CD14-positive monocyte (primary cell): ENCODE results near the gene CLEC11A. TPM values are rescaled to one million over a fixed set of nuclear protein-coding genes. Genes with fewer than 3 reads are reported as not detected.

Experiments used
- DNase-seq, 3 donors: peaks; one replicate each; pipeline ENCODE4 v3.0.0-alpha.2; 2011 to 2022
- H2AFZ ChIP-seq: 2 replicates; pipeline ENCODE4 v1.6.0; 2012; ENCODE audit warnings: mild to moderate bottlenecking, low read depth, low read length, inconsistent platforms; ENCODE audit not compliant: insufficient read depth, poor library complexity, severe bottlenecking
- H3K27ac ChIP-seq, 2 donors: 1 replicate in 1 of 2; 2 replicates in 1 of 2; pipeline ENCODE4 v1.5.1; 2012 to 2013; ENCODE audit warnings: low read length in 2 of 2, control low read depth in 1 of 2, inconsistent platforms in 1 of 2, low read depth in 1 of 2, mild to moderate bottlenecking in 1 of 2
- H3K27me3 ChIP-seq, 2 donors: one replicate each; pipeline versions ENCODE4 v1.6.0 to v1.6.1; 2011 to 2013; ENCODE audit warnings: low read length in 2 of 2; ENCODE audit not compliant: control insufficient read depth in 2 of 2, insufficient read depth in 2 of 2
- H3K36me3 ChIP-seq, 2 donors: replicated peaks in 1 of 2; 1 replicate in 1 of 2; 2 replicates in 1 of 2; pipeline versions ENCODE4 v1.5.1 to v1.6.1; 2012 to 2013; ENCODE audit warnings: low read length in 2 of 2, control low read depth in 1 of 2, inconsistent platforms in 1 of 2, mild to moderate bottlenecking in 1 of 2; ENCODE audit not compliant: insufficient read depth in 2 of 2, control insufficient read depth in 1 of 2
- H3K4me1 ChIP-seq, 2 donors: 1 replicate in 1 of 2; 2 replicates in 1 of 2; pipeline versions ENCODE4 v1.5.1 to v1.6.1; 2012 to 2013; ENCODE audit warnings: low read length in 2 of 2, control low read depth in 1 of 2, inconsistent platforms in 1 of 2, mild to moderate bottlenecking in 1 of 2, moderate library complexity in 1 of 2; ENCODE audit not compliant: insufficient read depth in 2 of 2, control insufficient read depth in 1 of 2
- H3K4me2 ChIP-seq: replicated peaks from 2 replicates; pipeline ENCODE3; 2012; ENCODE audit warnings: low read length, moderate library complexity, mild to moderate bottlenecking; ENCODE audit not compliant: poor library complexity, severe bottlenecking; ENCODE audit errors: extremely low read depth
- H3K4me3 ChIP-seq, 3 experiments: fragments of 200-600 bp in 1 of 3; sonication (generic) in 1 of 3; replicated peaks in 1 of 3; 1 replicate in 2 of 3; 2 replicates in 1 of 3; pipeline ENCODE4 v1.5.1; 2011 to 2013; ENCODE audit warnings: low read length in 3 of 3, mild to moderate bottlenecking in 3 of 3, control low read depth in 2 of 3, low read depth in 2 of 3, inconsistent platforms in 1 of 3, moderate library complexity in 1 of 3
- H3K79me2 ChIP-seq: 2 replicates; pipeline ENCODE4 v1.6.0; 2012; ENCODE audit warnings: mild to moderate bottlenecking, control low read depth, inconsistent platforms, low read length, moderate library complexity; ENCODE audit not compliant: insufficient read depth
- H3K9ac ChIP-seq: 2 replicates; pipeline ENCODE4 v1.6.0; 2017; ENCODE audit warnings: low read length, mild to moderate bottlenecking; ENCODE audit not compliant: insufficient read depth, poor library complexity, severe bottlenecking
- H3K9me3 ChIP-seq, 2 donors: replicated peaks in 1 of 2; 1 replicate in 1 of 2; 2 replicates in 1 of 2; pipeline versions ENCODE4 v1.5.1 to v1.6.1; 2012 to 2013; ENCODE audit warnings: low read length in 2 of 2, control low read depth in 1 of 2; ENCODE audit not compliant: control insufficient read depth in 1 of 2, insufficient read depth in 1 of 2
- H4K20me1 ChIP-seq: 2 replicates; pipeline ENCODE4 v1.6.0; 2012; ENCODE audit warnings: mild to moderate bottlenecking, low read length, control low read depth, moderate library complexity; ENCODE audit not compliant: insufficient read depth
- H3K27ac Mint-ChIP-seq, 7 donors: one replicate each; pipeline ENCODE4 v1.8.0; 2020; ENCODE audit warnings: mild to moderate bottlenecking in 7 of 7, mixed read lengths in 7 of 7, moderate library complexity in 6 of 7, inconsistent platforms in 2 of 7
- H3K27me3 Mint-ChIP-seq, 3 donors: one replicate each; pipeline ENCODE4 v1.8.0; 2021 to 2022; ENCODE audit warnings: low read depth in 3 of 3, mild to moderate bottlenecking in 3 of 3, mixed read lengths in 3 of 3, moderate library complexity in 3 of 3, inconsistent platforms in 1 of 3
- H3K36me3 Mint-ChIP-seq, 2 donors: one replicate each; pipeline ENCODE4 v1.8.0; 2020; ENCODE audit warnings: mixed read lengths in 2 of 2, inconsistent platforms in 1 of 2, mild to moderate bottlenecking in 1 of 2
- H3K4me1 Mint-ChIP-seq: one replicate; pipeline ENCODE4 v1.8.0; 2020; ENCODE audit warnings: mild to moderate bottlenecking, mixed read lengths
- H3K4me3 Mint-ChIP-seq, 2 donors: one replicate each; pipeline ENCODE4 v1.8.0; 2020; ENCODE audit warnings: mild to moderate bottlenecking in 2 of 2, mixed read lengths in 2 of 2, moderate library complexity in 1 of 2
- H3K9me3 Mint-ChIP-seq, 7 donors: one replicate each; pipeline ENCODE4 v1.8.0; 2020 to 2022; ENCODE audit warnings: mixed read lengths in 7 of 7, mild to moderate bottlenecking in 6 of 7, moderate library complexity in 6 of 7, inconsistent platforms in 2 of 7
- WGBS: methylation state at CpG from one replicate; pipeline ENCODE4 v1.1.5; 2013; ENCODE audit warnings: missing lambda C conversion rate; ENCODE audit not compliant: insufficient coverage; 5-methylcytosine and 5-hydroxymethylcytosine counted together
- intact Hi-C, 2 donors: fragments of 100-400 bp; cut with micrococcal nuclease; formaldehyde crosslinking; loops; one replicate each; pipeline versions ENCODE4 v1.15.0 to v1.15.1; 2023
- polyA plus RNA-seq, 3 donors: library from polyadenylated mRNA; depleted of rRNA in 1 of 3; unstranded in 2 of 3; stranded (reverse) in 1 of 3; fragments of 300-500 nt in 2 of 3; fragments of >200 nt in 1 of 3; fragmentation: Illumina TruSeq in 2 of 3; gene quantifications; 1 replicate in 2 of 3; 2 replicates in 1 of 3; pipeline ENCODE4 v1.2.3, GENCODE V29; 2012 to 2021
- TF ChIP-seq, protein P1 (sequence below): fragments of 200-600 bp; IDR thresholded peaks from one replicate; pipeline ENCODE4 v1.8.0; 2022; ENCODE audit warnings: antibody characterized with exemption, mild to moderate bottlenecking

Gene CLEC11A
- polyA plus RNA-seq, 3 donors = 8.2 to 49.1 (median 12.4) TPM

DNA sequence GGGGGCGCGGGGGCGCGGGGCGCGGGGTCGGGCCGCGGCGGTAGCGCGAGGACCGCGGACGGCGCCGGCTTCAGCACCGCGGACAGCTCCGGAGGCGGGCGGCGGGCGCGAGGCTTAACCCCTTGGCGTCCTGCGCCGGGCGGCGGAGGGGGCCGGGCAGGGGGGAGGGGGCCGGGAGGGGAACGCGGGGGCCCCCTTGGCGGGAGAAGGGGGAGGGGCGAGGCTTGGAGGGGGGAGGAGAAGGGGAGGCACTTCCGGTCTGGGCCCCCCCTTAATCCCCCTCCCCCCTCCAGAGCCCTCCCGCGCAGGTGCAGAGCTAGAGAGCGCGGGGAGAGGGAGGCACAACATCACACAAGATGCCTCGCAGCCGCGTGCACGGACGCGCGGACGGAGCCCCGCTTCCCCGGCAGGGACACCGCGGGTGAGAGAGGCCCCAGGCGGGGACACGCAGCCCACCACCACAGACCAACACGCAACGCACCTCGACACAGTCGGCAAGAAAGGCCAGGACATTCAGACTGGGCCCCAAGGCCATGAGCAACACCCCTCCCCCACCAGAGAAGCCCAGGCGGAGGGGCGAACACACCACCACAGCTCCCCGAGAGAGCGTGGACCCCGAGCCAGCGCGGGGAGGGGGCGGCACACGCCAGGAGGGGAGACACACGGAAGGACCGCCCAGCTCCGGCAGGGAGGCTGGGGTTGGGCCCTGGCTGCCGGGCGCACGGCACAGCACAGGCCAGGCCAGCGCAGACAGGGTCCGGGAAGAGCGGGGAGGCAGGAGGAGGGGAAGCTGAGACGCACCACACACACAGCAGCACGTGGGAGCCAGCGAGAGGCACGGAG, 27.7 kb upstream of the CLEC11A start:
- 5% methylated on average over 36 of the region's 81 CpGs for WGBS

GRCh38 chr19:50696094-50696483, 27.1 kb upstream of the CLEC11A start:
- no peak overlapping the region for H3K9ac ChIP-seq
- peaks cover 0 to 11% of the 10 kb centered on the region in 2 donors for H3K9me3 ChIP-seq
- no peaks in the 10 kb centered on the region for H3K4me1 Mint-ChIP-seq
- DNase-seq = no peak
- intact Hi-C loops = no loop called here
- no peaks in the 10 kb centered on the region for H3K4me1 ChIP-seq
- no peaks in the 10 kb centered on the region for H3K36me3 ChIP-seq
- peaks cover 48 to 66% (median 51%) of the 10 kb centered on the region in 3 donors for H3K27me3 Mint-ChIP-seq
- H3K4me3 Mint-ChIP-seq = peak overlapping the region in 1 of 2 donors; percentile 71
- H3K27ac Mint-ChIP-seq = no peak overlapping the region
- no peak overlapping the region for H3K4me3 ChIP-seq
- WGBS = 59% methylated on average over 10 of the region's 15 CpGs
- no peak overlapping the region for H2AFZ ChIP-seq
- H3K4me2 ChIP-seq = no peak overlapping the region
- TF ChIP-seq, protein P1, sequence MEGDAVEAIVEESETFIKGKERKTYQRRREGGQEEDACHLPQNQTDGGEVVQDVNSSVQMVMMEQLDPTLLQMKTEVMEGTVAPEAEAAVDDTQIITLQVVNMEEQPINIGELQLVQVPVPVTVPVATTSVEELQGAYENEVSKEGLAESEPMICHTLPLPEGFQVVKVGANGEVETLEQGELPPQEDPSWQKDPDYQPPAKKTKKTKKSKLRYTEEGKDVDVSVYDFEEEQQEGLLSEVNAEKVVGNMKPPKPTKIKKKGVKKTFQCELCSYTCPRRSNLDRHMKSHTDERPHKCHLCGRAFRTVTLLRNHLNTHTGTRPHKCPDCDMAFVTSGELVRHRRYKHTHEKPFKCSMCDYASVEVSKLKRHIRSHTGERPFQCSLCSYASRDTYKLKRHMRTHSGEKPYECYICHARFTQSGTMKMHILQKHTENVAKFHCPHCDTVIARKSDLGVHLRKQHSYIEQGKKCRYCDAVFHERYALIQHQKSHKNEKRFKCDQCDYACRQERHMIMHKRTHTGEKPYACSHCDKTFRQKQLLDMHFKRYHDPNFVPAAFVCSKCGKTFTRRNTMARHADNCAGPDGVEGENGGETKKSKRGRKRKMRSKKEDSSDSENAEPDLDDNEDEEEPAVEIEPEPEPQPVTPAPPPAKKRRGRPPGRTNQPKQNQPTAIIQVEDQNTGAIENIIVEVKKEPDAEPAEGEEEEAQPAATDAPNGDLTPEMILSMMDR = no peak
- H3K79me2 ChIP-seq = no peaks in the 10 kb centered on the region
- no peak overlapping the region for H3K27ac ChIP-seq
- peaks cover 0 to 10% (median 2%) of the 10 kb centered on the region in 7 donors for H3K9me3 Mint-ChIP-seq
- no peaks in the 10 kb centered on the region for H4K20me1 ChIP-seq
- H3K36me3 Mint-ChIP-seq = peaks cover 0 to 2% of the 10 kb centered on the region in 2 donors
- H3K27me3 ChIP-seq = peaks cover 14 to 33% of the 10 kb centered on the region in 2 donors

More for the DNA sequence above, 27.7 kb upstream of the CLEC11A start:
- Histone ChIP-seq H3K9me3 (peaks cover 0 to 11% of the 10 kb centered on the region in 2 donors), H2AFZ (no peak overlapping the region), H3K4me3 (no peak overlapping the region), H3K27me3 (peaks cover 14 to 33% of the 10 kb centered on the region in 2 donors), H3K4me1 (no peaks in the 10 kb centered on the region), H3K4me2 (no peak overlapping the region), H3K36me3 (no peaks in the 10 kb centered on the region), H3K27ac (no peak overlapping the region), H3K79me2 (no peaks in the 10 kb centered on the region), H3K9ac (no peak overlapping the region), H4K20me1 (no peaks in the 10 kb centered on the region)
- Mint-ChIP-seq H3K4me1 (no peaks in the 10 kb centered on the region), H3K36me3 (peaks cover 0 to 2% of the 10 kb centered on the region in 2 donors), H3K4me3 (peak overlapping the region in 1 of 2 donors; percentile 71), H3K27me3 (peaks cover 46 to 72% (median 51%) of the 10 kb centered on the region in 3 donors), H3K9me3 (peaks cover 0 to 10% (median 2%) of the 10 kb centered on the region in 7 donors), H3K27ac (peak overlapping the region in 1 of 7 donors; percentile 36)
- no peak for DNase-seq
- TF ChIP-seq, protein P1 = no peak
- intact Hi-C loops = no loop called here
